Left lung (tissue), 10 donors: ENCODE data around the gene KLC3. TPM values are rescaled to one million over a fixed set of nuclear protein-coding genes. Genes with fewer than 3 reads are reported as not detected.

Experiments used
- ATAC-seq: fragments of 200-7000 bp; cut with Tn5 transposase; one replicate; pipeline ENCODE4 v1.9.1; 2020; ENCODE audit warnings: moderate library complexity
- DNase-seq, 4 donors: peaks; one replicate each; pipeline ENCODE4 v3.0.0-alpha.2; 2013 to 2020
- H3K27ac ChIP-seq, 2 donors: fragments of 200-600 bp; sonication (generic) in 1 of 2; one replicate each; pipeline versions ENCODE4 v1.5.0 to v1.8.0; 2020 to 2021
- H3K27me3 ChIP-seq, 2 donors: fragments of 200-600 bp; sonication (generic) in 1 of 2; one replicate each; pipeline versions ENCODE4 v1.5.0 to v1.8.0; 2020 to 2021
- H3K36me3 ChIP-seq, 2 donors: fragments of 200-600 bp; sonication (generic) in 1 of 2; one replicate each; pipeline versions ENCODE4 v1.5.0 to v1.8.0; 2020 to 2021
- H3K4me1 ChIP-seq, 2 donors: fragments of 200-600 bp; one replicate each; pipeline ENCODE4 v1.8.0; 2021
- H3K4me3 ChIP-seq, 2 donors: fragments of 200-600 bp; sonication (generic) in 1 of 2; one replicate each; pipeline versions ENCODE4 v1.5.0 to v1.8.0; 2020 to 2021; ENCODE audit warnings: mild to moderate bottlenecking in 1 of 2
- H3K9me3 ChIP-seq, 2 donors: fragments of 200-600 bp; sonication (generic) in 1 of 2; one replicate each; pipeline versions ENCODE4 v1.5.0 to v1.8.0; 2020 to 2021
- intact Hi-C, 2 donors: fragments of 100-400 bp; cut with DNase I; formaldehyde crosslinking; loops; one replicate each; pipeline versions ENCODE4 v1.11.2 to v1.14.2; 2022
- polyA plus RNA-seq, 6 donors: library from polyadenylated mRNA; unstranded; fragments of 120-200 nt; gene quantifications; one replicate each; pipeline ENCODE4 v1.2.1, GENCODE V29; 2013; ENCODE audit not compliant: insufficient read length in 6 of 6
- total RNA-seq, 2 donors: library from RNA; stranded (reverse); fragmentation: NEBNext Ultra II Directional; extraction: Animal tissue kit (Norgen Biotek cat#: 25700); gene quantifications; one replicate each; pipeline ENCODE4 v1.2.1, GENCODE V29; 2021
- TF ChIP-seq, protein P1 (sequence below), 2 donors: fragments of 200-600 bp; sonication (generic) in 1 of 2; IDR thresholded peaks; one replicate each; pipeline versions ENCODE4 v1.5.0 to v1.8.0; 2021; ENCODE audit warnings: antibody characterized with exemption in 2 of 2
- donor health status: DM: no; HTN: yes; CAD: no.
- donor health status: DM: no; HTN: no; CAD: no.

Gene KLC3
- total and polyA plus RNA-seq, 8 donors, result 0.52 to 1.9 (median 0.70) TPM

DNA sequence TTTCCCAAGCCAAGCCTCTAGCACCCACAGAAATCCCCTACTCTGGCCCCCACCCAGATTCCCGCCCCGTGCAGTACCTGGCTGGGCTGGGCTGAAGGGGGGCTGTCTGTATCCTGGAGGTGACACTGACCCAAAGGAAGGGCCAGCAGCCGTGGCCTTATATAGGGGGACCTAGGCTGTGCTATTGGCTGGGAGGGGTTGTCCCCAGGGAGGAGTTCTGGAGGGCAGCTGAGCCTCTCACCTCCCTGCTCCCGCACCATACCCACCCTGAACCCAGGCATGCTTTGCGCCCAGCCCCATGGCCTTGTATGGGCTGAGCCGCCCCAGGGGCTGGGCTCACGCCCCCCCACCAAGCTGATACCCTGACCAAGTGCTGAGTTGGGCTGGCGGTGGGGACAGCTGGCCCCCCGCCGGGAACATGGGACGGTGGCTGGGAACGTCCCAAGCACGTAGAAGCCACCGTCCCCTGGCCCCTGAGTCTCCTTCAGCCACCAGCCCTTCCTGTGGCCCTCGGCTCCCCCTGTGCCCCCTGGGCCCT is 17.7 kb upstream of the KLC3 start, which contains the start of gene CKM:
Gene CKM (minus strand): TSS at position 132 of the 538 bp plus-strand sequence. CDS start 3,162 bp downstream, outside the sequence.
- DNase-seq (no peak), ATAC-seq (no peak)
- H3K27me3 ChIP-seq, result peaks cover 14 to 71% of the 10 kb centered on the region in 2 donors
- H3K36me3 ChIP-seq, result no peaks in the 10 kb centered on the region
- H3K9me3 ChIP-seq, result no peaks in the 10 kb centered on the region
- H3K27ac ChIP-seq, result no peak within 1 kb of the TSS
- TF ChIP-seq, protein P1, sequence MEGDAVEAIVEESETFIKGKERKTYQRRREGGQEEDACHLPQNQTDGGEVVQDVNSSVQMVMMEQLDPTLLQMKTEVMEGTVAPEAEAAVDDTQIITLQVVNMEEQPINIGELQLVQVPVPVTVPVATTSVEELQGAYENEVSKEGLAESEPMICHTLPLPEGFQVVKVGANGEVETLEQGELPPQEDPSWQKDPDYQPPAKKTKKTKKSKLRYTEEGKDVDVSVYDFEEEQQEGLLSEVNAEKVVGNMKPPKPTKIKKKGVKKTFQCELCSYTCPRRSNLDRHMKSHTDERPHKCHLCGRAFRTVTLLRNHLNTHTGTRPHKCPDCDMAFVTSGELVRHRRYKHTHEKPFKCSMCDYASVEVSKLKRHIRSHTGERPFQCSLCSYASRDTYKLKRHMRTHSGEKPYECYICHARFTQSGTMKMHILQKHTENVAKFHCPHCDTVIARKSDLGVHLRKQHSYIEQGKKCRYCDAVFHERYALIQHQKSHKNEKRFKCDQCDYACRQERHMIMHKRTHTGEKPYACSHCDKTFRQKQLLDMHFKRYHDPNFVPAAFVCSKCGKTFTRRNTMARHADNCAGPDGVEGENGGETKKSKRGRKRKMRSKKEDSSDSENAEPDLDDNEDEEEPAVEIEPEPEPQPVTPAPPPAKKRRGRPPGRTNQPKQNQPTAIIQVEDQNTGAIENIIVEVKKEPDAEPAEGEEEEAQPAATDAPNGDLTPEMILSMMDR (IDR thresholded peaks at IDR 0.05), result no peak
- intact Hi-C loops, result no loop called here
- peaks cover 0 to 4% of the 10 kb centered on the region in 2 donors for H3K4me1 ChIP-seq
- no peak within 1 kb of the TSS for H3K4me3 ChIP-seq

DNA sequence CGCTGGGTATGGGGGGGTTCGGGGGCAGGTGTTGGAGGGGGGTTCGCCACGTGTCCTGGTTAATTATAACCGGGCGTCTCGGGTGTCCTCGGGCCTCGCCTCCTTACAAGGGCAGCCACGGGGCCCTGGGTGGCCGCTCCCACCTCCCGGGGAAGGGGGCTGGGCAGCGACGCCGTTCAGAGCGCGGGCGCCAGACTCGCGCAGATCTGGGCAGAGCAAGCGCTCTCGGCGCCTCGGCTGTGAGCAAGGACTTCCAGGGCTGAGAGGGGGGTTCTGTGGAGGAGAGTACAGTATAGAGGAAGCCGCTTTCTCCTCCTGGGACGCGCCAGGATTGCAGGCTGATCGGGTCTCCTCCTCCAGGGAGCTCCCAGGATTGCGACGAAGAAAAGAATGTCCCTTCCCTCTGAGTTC is 16.9 kb upstream of the KLC3 start:
- DNase-seq (peak in 1 of 4 donors; percentile 42), ATAC-seq (peak; percentile 20)
- H3K9me3 ChIP-seq, result no peaks in the 10 kb centered on the region
- TF ChIP-seq, protein P1 (IDR thresholded peaks at IDR 0.05), result no peak
- peaks cover 0 to 4% of the 10 kb centered on the region in 2 donors for H3K4me1 ChIP-seq
- H3K27me3 ChIP-seq, result peaks cover 14 to 62% of the 10 kb centered on the region in 2 donors
- H3K36me3 ChIP-seq, result no peaks in the 10 kb centered on the region
- H3K4me3 ChIP-seq, result no peak overlapping the region
- intact Hi-C loops, result no loop called here
- no peak overlapping the region for H3K27ac ChIP-seq

DNA sequence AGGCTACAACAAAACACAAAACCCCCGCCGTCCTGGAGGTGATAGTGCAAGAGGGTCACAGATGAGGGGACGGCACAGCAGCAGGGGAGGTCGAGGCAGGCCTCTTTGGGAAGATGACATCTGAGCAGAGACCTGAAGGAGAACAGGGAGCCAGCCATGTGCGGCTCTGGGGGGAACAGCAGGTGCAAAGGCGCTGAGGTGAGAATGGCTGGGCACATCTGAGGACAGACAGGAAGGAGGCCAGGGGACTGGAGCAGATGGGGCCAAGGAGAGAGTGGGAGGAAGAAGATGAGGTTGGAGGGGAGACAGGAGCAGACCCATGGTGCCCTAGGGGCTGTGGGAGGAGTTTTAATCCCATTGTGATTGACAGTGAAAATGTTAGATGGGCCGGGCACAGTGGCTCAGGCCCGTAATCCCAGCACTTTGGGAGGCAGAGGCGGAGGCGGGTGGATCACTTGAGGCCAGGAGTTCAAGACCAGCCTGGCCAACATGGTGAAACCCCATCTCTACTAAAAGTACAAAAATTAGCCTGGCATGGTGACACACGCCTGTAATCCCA is 16.1 kb upstream of the KLC3 start:
- TF ChIP-seq, protein P1 (IDR thresholded peaks at IDR 0.05), result no peak
- Histone ChIP-seq H3K4me3 (no peak overlapping the region), H3K27ac (no peak overlapping the region), H3K36me3 (no peaks in the 10 kb centered on the region), H3K9me3 (no peaks in the 10 kb centered on the region), H3K4me1 (peaks cover 0 to 4% of the 10 kb centered on the region in 2 donors), H3K27me3 (peaks cover 14 to 55% of the 10 kb centered on the region in 2 donors)
- ATAC-seq, result no peak
- intact Hi-C loops, result no loop called here
- DNase-seq, result no peak

DNA sequence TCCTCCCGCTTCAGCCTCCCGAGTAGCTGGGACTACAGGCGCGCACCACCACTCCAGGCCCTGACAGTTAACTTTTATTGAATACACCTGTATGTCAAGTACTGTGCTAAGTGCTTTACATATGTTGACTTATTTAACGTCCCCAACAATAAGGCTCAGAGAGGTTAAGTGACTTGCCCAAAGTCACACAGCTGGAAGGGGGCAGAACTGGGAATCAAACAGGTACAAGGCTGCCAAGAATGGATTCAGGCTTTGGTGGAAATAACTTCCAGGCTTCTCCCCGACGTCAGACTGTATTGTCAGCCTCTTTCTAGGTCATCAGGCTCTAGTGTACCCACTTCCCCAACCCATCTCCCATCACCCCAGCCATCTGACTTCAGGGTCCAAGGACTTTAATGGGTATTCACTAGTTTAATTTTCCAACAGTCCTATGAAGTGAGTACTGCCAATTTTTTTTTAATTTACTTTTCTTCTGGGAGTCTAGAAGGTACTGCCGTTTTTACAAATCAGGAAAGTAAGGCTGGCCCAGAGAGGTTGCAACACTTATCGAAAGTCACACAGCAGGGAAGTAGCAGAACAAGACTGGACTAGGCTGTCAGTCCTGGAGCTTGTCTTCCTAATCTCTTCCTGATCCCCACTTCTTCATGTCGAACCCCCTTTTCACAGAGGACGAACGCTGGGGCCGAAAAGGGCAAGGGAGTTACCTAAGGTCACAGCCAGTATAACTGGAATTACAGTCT is 13.0 kb upstream of the KLC3 start:
- H3K4me3 ChIP-seq, result no peak overlapping the region
- H3K27me3 ChIP-seq, result peaks cover 14 to 28% of the 10 kb centered on the region in 2 donors
- intact Hi-C loops, result no loop called here
- DNase-seq, result no peak
- no peak for ATAC-seq
- no peak overlapping the region for H3K27ac ChIP-seq
- peaks cover 0 to 4% of the 10 kb centered on the region in 2 donors for H3K4me1 ChIP-seq
- H3K36me3 ChIP-seq, result no peaks in the 10 kb centered on the region
- TF ChIP-seq, protein P1 (IDR thresholded peaks at IDR 0.05), result no peak
- H3K9me3 ChIP-seq, result no peaks in the 10 kb centered on the region

DNA sequence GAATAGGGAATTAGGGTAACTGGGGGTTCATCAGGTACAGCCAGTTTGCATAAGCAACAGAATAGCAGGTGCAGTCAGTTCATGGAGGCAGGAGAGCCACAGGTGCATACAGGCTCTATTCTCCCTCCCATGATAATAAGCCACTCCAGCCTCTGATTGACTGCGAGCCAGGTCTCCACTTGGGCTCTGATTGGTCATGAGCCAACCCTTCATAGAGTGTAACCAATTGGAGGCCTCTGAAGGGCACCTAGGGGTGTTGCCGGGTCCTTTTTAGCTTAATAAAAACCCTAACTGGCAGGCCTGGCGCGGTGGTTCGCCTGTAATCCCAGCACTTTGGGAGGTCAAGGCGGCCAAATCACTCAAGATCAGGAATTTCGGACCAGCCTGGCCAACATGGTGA is 9.1 kb upstream of the KLC3 start:
- intact Hi-C loops, result no loop called here
- TF ChIP-seq, protein P1 (IDR thresholded peaks at IDR 0.05), result no peak

More for the DNA sequence above, 9.1 kb upstream of the KLC3 start:
- ATAC-seq (no peak), DNase-seq (no peak)
- Histone ChIP-seq H3K4me3 (no peak overlapping the region), H3K36me3 (no peaks in the 10 kb centered on the region), H3K4me1 (no peaks in the 10 kb centered on the region), H3K9me3 (no peaks in the 10 kb centered on the region), H3K27ac (no peak overlapping the region), H3K27me3 (no peaks in the 10 kb centered on the region)
